HG02885 (cell line): ENCODE results near the gene COX8A.
"Not testable (repeated sequence)": the region's sequence is repeated elsewhere in the genome, so short reads cannot be mapped to it uniquely, and the experiment has no call there.

Source experiments
- ATAC-seq: cut with Tn5 transposase; IDR thresholded peaks from one replicate; pipeline ENCODE4 v1.9.1; 2021; ENCODE audit warnings: mild to moderate bottlenecking; ENCODE audit not compliant: unreplicated experiment, poor library complexity

Gene COX8A

GRCh38 chr11:63966444-63966843, 8.0 kb upstream of the COX8A start:
- no peak for ATAC-seq

GRCh38 chr11:63969461-63969860, 5.0 kb upstream of the COX8A start:
- ATAC-seq = no peak

- no peak for ATAC-seq
Observed at GRCh38 chr11:63970902-63971301, 3.5 kb upstream of the COX8A start.

GRCh38 chr11:63973912-63974258, 535 bp upstream of the COX8A start:
- not testable (repeated sequence) for ATAC-seq

GRCh38 chr11:63978551-63979239, 4.3 kb downstream of the COX8A start:
- ATAC-seq = no peak

GRCh38 chr11:63979426-63979825, 5.0 kb downstream of the COX8A start:
- ATAC-seq = no peak

- peak; percentile 56 for ATAC-seq
Observed at GRCh38 chr11:63985812-63986155, 11.4 kb downstream of the COX8A start.

- ATAC-seq = peak; percentile 91
Observed at GRCh38 chr11:63986156-63986931, 11.9 kb downstream of the COX8A start, which contains the start of gene OTUB1. Gene OTUB1, plus strand, starts transcription at chr11:63986438. Its CDS starts 19 bp downstream, at chr11:63986457.

GRCh38 chr11:63986932-63987513, 12.6 kb downstream of the COX8A start:
- no peak for ATAC-seq

- ATAC-seq = no peak
Observed at GRCh38 chr11:63991558-63991957, 17.1 kb downstream of the COX8A start.

GRCh38 chr11:63993100-63993499, 18.7 kb downstream of the COX8A start:
- ATAC-seq = no peak

- ATAC-seq = no peak
Observed at GRCh38 chr11:63993993-63994392, 19.6 kb downstream of the COX8A start.

- no peak for ATAC-seq
Observed at GRCh38 chr11:63996512-63996911, 22.1 kb downstream of the COX8A start.

- ATAC-seq = no peak
Observed at GRCh38 chr11:63997104-63997700, 22.8 kb downstream of the COX8A start.

GRCh38 chr11:63997801-63998337, 23.4 kb downstream of the COX8A start:
- no peak for ATAC-seq

GRCh38 chr11:63998558-63999348, 24.3 kb downstream of the COX8A start:
- ATAC-seq = no peak

GRCh38 chr11:63999349-64000025, 25.1 kb downstream of the COX8A start:
- ATAC-seq = no peak

- ATAC-seq = peak; percentile 71
Observed at GRCh38 chr11:64000026-64000739, 25.8 kb downstream of the COX8A start.
